SIG-M5 treated with dmso at 0.1 percent for 504 hours (cell line): ENCODE results near the gene ANKRD23.

Experiments
- DNase-seq: peaks from one replicate; lab custom pipeline; 2025; ENCODE audit not compliant: unreplicated experiment; lab: John Stamatoyannopoulos, UW

ANKRD23 gene

GRCh38 chr2:96864343-96865091 is 20.7 kb upstream of the ANKRD23 start:
- DNase-seq, result no peak

GRCh38 chr2:96863575-96864342 is 19.9 kb upstream of the ANKRD23 start:
- DNase-seq, result no peak

GRCh38 chr2:96863056-96863455 is 19.2 kb upstream of the ANKRD23 start:
- DNase-seq, result peak; percentile 41

DNA sequence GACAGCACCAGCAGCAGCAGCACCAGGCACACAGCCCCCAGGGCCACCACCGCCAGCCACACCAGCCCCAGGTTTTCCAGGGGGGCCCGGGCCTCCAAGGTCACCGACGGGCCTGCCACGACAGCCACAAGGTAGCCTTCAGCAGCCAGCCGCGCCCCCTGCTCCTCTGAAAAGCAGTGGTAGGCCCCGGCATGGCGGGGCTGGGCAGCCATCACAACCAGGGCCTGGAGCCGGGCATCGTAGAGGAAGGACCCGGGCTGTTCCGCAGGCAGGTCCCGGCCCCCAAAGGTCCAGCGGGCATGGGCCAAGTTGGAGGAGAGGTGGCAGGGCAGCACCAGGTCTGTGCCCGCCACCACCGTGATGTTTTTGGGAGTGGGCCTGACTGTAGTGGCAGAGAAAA is 17.3 kb upstream of the ANKRD23 start:
- no peak for DNase-seq

DNA sequence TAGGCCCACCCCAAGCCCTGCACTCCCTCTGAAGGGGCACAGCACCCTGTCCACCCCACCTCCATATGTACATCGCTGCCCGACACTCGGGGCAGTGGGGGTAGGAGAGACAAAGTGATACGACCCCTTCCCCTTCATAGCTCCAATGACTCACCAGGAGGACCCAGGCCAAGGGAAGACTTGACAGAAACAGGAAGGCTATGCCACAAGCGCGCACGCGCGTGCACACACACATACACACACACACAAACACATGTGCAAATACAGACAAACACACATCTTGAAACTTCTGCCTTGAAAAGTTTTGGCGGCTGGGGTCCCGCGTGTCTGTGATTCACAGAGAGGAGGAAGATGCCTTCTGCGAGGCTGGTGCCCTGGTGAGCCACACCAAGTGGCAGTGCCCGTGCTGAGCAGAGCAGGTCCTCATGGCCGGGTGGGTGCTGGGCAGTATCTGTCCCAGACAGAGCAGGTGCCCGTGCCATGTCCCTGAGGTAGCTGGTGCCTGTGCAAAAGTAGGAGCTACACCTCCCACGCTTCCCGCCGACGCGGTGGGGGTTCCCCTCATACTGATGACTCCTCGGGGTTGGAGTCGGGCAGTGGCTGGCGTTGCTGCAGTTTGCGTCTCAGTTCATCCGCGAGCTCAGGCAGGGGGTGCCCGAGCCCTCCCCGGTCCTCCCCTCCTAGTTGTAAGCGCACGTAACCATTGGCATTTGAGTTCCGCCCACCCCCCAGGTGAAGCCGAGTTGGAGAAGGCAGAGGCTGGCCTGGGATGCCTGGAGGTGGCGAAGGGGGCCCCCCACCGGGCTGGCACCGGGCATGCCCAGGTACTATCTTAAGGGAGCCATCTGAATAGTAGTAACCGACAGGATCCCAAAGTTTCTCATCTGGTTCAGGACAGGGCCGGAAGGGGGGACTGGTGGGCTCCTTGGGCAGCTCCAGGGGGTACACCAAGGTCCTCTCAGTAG is 16.5 kb upstream of the ANKRD23 start:
- no peak for DNase-seq

DNA sequence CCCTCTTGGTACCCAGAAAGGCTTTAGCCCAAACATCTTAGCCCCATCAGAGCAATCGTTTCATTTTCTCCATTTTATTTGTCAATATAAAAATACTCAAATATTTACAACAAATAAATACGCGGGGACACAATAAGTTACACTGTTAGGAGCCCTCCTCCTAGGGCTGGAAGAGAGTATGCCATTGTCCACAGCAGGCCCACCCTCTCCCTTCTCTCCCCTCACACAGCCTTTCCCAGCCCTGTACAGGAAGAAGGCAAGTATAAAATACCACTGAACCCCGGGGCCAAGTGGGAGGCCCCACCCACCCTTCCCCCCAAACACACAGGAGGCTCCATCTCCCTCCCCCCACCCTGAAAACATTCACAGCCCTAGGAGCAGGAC is 15.9 kb upstream of the ANKRD23 start:
- DNase-seq, result no peak

DNA sequence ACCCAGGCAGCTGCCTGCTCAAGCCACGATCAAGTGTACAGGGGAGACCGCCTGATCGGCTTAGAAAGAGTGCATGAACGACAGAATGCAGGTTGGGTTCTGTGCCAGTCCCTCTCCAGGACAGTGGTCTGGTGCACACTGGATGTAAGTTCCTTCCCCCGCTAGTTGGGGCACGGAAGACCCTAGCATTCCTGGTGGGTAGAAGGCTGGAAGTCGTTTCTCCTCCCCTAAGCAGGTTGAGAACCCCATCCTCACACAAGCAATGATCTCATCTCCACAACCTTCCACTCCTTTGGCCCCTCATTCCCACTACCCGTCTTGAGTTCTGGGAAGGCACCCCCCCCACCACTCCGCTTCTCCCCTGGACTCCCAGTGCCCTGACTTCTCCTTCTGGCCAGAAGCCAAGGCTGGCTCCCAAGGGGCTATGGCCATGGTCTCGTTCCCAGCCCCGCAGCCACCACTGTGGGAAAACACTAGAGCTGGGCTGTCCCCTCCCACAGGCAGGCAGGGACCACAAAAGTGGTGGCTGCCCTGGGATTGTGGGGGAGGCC is 15.4 kb upstream of the ANKRD23 start:
- DNase-seq, result no peak

DNA sequence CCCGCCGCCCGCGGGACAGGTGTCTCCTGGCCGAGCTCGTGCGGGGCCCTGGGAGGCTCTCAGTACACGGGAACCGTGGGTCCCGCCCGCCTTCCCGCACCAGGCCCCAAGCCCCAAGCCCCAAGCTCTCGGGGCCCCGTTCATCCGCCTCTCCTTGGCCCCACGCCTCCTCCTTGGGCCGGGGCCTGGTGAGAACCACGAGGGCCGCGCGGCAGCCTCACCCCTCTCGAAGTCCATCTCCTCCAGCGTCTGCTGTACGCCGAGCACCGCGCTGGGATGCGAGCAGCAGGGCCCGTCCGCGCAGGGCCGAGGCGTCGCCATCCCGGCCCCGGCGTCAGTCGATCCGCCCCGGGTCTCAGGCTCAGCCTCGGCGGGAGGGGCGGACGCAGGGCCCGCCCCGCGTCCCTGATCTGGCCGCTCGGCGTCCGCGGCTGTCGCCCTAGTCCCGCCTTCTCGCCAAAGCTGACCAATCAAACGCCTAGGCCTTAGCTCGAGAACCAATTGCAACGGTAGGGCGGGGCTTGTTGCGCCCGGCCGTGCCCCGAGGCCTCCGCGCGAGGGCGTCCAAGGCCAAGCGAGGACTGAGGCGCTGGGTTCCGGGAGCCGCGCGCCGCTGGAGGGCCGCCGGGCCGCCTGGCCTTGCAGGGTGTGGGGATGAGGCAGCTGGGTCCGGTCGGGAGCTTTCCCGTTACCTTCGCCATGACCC is 14.0 kb upstream of the ANKRD23 start, which contains the start of gene ANKRD39:
ANKRD39 (minus strand) TSS at position 350 of the 706 bp plus-strand sequence; CDS start at position 321, 29 bp downstream.
- DNase-seq, result peak; percentile 99

DNA sequence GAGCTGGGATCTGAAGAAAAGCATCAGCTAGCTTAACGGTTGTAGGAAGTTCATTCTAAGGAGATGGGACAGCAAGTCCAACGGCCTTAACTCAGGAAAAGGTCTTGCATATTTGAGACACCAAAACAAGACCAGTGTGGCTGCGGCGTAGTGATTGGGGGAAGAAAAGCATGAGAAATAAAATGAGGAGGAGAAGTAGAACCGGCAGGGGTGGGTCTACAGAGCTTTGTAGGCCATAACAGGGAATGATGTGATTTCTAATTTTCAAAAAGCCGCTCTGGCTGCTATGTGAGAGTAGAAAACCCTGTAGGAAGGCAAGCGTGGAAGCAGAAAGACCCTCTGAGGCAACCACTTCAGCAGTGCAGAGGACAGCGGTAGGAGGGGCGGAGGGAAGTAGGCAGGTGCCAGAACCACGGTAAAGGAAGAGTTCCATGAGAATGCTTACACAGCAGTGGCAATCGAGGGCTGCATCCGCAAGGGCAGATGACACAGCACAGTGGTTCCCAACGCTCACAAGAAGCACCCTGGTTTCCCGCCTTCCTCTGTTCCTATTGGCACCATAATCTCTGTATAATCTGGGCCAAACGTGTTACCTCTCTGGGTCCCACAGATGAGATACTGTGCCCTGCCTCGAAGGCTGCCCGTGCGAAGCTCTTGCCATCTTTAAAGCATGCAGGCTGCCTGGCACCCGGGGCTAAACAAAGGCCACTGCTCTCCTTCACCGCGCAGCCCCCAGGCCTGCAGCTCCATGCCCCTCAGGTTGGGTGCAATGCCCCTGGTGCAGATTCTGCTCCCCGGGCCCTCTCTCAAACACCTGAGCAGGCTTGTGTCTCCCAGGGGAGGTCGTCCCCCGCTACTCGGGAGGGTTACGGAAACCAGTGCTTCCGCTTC is 13.2 kb upstream of the ANKRD23 start:
- DNase-seq, result peak; percentile 74

- no peak for DNase-seq
Measured at GRCh38 chr2:96853321-96853720, 9.5 kb upstream of the ANKRD23 start.

DNA sequence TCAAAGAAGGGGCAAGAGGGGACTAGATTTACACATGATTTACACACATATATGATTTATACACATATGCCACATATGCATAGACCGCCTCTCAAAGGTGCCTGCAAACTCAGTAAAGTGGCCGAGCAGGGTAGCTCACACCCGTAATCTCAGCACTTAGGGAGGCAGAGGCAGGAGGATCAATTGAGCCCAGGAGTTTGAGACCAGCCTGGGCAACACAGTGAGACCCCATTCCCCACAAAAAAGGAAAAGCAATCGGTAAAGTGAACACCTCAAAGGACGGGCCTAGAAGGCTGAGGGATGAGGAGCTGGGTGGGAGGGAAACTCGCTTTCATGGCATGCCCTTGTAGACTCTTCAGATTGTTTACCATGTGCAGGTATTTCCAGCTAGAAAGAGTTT is 8.8 kb upstream of the ANKRD23 start:
- DNase-seq, result no peak

DNA sequence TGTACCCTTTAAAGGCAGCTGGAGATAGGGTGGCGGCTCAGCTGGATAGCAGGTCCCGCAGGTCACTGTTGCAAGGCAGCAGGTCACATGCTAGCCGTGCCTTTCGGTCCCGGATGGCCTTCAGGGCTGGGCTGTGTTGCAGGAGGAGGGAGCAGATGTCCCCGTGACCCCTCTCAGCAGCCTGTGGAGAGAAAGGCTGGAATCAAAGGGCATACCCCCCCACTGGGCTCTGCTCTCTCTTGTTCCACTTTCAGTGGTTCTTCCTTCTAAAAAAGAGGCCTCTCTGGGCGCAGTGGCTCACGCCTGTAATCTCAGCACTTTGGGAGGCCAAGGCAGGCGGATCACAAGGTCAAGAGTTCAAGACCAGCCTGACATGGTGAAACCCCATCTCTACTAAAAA is 4.4 kb upstream of the ANKRD23 start:
- no peak for DNase-seq

DNA sequence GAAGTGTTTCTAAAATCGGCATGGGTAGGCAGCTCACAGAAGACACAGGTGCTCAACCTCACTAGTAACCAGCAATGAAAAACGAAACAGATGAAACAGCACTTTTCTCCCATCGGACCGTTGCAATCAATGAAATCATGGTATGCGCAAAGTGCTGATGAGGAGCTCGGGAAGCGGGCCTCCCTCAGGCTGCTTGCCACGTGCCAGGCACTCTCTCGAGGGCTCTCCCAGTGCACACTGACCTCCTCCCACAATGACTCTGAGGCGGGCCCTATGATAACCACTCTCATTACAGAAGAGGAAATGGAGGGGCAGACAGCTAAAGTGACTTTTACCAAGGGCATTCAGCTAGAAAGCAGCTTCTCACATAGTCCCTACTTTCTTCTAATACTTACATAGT is 3.8 kb upstream of the ANKRD23 start:
- no peak for DNase-seq

DNA sequence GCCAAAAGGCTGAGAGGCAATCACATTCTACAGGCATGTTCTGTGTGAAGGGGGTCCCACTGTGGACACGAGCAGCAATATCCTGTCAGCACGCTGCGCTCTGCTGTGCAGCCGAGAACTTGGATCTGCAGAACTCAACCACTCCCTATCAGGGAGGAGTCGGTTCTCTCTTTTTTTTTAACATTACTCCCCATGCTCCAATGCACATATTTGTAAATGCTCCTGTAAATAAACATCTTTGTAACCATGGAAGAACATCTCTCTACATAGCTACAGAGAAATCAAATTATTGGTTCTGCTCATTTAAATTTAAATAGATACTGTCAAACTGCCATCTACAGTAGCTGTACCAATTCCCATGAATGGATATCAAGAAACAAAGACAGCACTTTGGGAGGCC is 3.0 kb upstream of the ANKRD23 start:
- no peak for DNase-seq

DNA sequence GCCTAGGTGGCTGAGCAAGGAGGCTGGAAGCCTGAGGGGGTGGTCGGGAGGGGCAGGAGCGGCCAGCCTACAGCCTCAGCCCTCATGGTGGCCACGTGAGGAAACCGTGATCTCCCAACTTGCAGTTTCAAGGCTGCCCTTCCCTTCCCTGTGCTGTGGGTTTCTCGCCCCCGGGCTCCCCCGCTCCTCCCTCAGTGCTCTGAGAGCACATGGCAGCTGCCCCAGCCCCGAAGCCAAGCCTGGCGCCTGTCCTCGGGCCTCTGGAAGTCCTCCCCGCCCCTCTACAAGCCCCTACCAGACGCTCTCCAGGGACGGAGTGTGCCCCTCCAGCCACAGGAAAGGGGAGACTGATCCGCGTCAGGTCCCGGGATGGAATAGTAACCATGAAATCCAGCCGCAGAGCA is 586 bp upstream of the ANKRD23 start:
- DNase-seq, result no peak

GRCh38 chr2:96842600-96842999 is 1.2 kb downstream of the ANKRD23 start:
- DNase-seq, result no peak

DNA sequence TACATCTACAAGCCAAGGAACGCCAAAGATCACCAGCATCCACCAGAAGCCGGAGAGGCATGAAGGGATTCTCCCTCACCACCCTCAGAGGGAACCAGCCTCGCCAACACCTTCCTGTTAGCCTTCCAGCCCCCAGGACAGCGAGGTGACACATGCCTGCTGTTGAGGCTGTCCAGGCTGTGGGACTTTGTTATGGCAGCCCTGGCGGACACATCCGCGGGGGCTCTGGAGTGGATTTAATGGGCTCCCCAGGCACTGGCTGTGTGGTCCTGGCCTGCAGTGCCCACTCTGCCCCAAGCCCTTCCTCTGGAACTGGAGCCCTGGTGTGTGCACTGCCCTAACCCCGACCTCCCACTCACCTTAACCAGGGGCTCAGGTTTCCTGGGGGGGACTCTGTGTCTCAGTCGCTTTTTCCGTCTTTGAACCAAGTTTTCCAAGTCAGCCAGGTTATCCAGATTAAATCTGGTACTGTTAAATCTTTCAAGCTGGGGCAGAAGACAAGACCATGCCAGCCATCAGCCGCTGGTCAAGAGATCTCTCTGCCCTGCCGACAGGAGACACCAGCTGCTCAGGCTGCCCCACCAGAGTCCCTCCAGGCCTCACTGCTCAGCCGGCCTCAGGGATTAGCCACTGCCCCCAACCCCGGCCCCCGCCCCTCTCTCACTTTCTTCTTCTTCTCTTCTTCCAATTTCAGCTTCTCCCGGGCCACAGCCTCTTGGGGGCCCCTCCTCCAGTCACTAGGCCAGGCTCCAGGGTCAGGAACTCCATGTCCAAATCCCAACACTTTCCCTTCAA is 1.9 kb downstream of the ANKRD23 start:
- DNase-seq, result no peak
